ENCODE data around the gene GALNT14. TPM values are rescaled to one million over a fixed set of nuclear protein-coding genes. Genes with fewer than 3 reads are reported as not detected.

The GALNT14 gene
- total and polyA plus RNA-seq, 9 of the 15 experiments (the other 6 are each of a cell fraction or from before 2014, with no cell fraction given) = 0.11 TPM; not detected in 8

DNA sequence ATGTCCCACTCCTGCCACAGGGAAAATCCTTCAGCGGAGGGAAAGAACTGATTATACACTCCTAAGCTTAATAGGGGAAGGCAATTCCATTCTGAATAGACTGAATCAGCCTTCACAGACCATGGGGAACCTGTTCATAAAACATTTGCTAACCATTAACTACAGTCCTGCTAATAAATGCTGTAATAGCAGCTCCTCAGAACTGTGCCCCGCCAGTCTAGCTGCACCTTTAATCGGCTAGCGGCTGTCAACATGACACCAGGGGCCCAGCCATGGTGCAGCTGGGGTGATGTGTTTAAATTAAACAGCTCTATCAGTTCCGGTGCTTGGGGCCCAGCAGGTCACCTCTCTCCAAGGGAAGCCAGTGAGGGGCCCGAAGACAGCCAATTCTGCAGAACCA lies 77.8 kb downstream of the GALNT14 start (continued):
- TF ChIP-seq, protein P1, sequence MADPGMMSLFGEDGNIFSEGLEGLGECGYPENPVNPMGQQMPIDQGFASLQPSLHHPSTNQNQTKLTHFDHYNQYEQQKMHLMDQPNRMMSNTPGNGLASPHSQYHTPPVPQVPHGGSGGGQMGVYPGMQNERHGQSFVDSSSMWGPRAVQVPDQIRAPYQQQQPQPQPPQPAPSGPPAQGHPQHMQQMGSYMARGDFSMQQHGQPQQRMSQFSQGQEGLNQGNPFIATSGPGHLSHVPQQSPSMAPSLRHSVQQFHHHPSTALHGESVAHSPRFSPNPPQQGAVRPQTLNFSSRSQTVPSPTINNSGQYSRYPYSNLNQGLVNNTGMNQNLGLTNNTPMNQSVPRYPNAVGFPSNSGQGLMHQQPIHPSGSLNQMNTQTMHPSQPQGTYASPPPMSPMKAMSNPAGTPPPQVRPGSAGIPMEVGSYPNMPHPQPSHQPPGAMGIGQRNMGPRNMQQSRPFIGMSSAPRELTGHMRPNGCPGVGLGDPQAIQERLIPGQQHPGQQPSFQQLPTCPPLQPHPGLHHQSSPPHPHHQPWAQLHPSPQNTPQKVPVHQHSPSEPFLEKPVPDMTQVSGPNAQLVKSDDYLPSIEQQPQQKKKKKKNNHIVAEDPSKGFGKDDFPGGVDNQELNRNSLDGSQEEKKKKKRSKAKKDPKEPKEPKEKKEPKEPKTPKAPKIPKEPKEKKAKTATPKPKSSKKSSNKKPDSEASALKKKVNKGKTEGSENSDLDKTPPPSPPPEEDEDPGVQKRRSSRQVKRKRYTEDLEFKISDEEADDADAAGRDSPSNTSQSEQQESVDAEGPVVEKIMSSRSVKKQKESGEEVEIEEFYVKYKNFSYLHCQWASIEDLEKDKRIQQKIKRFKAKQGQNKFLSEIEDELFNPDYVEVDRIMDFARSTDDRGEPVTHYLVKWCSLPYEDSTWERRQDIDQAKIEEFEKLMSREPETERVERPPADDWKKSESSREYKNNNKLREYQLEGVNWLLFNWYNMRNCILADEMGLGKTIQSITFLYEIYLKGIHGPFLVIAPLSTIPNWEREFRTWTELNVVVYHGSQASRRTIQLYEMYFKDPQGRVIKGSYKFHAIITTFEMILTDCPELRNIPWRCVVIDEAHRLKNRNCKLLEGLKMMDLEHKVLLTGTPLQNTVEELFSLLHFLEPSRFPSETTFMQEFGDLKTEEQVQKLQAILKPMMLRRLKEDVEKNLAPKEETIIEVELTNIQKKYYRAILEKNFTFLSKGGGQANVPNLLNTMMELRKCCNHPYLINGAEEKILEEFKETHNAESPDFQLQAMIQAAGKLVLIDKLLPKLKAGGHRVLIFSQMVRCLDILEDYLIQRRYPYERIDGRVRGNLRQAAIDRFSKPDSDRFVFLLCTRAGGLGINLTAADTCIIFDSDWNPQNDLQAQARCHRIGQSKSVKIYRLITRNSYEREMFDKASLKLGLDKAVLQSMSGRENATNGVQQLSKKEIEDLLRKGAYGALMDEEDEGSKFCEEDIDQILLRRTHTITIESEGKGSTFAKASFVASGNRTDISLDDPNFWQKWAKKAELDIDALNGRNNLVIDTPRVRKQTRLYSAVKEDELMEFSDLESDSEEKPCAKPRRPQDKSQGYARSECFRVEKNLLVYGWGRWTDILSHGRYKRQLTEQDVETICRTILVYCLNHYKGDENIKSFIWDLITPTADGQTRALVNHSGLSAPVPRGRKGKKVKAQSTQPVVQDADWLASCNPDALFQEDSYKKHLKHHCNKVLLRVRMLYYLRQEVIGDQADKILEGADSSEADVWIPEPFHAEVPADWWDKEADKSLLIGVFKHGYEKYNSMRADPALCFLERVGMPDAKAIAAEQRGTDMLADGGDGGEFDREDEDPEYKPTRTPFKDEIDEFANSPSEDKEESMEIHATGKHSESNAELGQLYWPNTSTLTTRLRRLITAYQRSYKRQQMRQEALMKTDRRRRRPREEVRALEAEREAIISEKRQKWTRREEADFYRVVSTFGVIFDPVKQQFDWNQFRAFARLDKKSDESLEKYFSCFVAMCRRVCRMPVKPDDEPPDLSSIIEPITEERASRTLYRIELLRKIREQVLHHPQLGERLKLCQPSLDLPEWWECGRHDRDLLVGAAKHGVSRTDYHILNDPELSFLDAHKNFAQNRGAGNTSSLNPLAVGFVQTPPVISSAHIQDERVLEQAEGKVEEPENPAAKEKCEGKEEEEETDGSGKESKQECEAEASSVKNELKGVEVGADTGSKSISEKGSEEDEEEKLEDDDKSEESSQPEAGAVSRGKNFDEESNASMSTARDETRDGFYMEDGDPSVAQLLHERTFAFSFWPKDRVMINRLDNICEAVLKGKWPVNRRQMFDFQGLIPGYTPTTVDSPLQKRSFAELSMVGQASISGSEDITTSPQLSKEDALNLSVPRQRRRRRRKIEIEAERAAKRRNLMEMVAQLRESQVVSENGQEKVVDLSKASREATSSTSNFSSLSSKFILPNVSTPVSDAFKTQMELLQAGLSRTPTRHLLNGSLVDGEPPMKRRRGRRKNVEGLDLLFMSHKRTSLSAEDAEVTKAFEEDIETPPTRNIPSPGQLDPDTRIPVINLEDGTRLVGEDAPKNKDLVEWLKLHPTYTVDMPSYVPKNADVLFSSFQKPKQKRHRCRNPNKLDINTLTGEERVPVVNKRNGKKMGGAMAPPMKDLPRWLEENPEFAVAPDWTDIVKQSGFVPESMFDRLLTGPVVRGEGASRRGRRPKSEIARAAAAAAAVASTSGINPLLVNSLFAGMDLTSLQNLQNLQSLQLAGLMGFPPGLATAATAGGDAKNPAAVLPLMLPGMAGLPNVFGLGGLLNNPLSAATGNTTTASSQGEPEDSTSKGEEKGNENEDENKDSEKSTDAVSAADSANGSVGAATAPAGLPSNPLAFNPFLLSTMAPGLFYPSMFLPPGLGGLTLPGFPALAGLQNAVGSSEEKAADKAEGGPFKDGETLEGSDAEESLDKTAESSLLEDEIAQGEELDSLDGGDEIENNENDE (IDR thresholded peaks at IDR 0.05; ENCODE audit: low read depth, low read length) = no peak
- TF ChIP-seq ZNF77 (CRISPR knock-in tag; IDR thresholded peaks at IDR 0.05) (no peak), RBM39 (optimal IDR thresholded peaks at IDR 0.05; ENCODE audit: low read depth, low read length) (no peak), JUN (IDR thresholded peaks at IDR 0.05; ENCODE audit: borderline replicate concordance, low read depth, low read length) (no peak), JUN (CRISPR knock-in tag; IDR thresholded peaks at IDR 0.05; ENCODE audit: borderline replicate concordance) (no peak)
- TF ChIP-seq, protein P2, sequence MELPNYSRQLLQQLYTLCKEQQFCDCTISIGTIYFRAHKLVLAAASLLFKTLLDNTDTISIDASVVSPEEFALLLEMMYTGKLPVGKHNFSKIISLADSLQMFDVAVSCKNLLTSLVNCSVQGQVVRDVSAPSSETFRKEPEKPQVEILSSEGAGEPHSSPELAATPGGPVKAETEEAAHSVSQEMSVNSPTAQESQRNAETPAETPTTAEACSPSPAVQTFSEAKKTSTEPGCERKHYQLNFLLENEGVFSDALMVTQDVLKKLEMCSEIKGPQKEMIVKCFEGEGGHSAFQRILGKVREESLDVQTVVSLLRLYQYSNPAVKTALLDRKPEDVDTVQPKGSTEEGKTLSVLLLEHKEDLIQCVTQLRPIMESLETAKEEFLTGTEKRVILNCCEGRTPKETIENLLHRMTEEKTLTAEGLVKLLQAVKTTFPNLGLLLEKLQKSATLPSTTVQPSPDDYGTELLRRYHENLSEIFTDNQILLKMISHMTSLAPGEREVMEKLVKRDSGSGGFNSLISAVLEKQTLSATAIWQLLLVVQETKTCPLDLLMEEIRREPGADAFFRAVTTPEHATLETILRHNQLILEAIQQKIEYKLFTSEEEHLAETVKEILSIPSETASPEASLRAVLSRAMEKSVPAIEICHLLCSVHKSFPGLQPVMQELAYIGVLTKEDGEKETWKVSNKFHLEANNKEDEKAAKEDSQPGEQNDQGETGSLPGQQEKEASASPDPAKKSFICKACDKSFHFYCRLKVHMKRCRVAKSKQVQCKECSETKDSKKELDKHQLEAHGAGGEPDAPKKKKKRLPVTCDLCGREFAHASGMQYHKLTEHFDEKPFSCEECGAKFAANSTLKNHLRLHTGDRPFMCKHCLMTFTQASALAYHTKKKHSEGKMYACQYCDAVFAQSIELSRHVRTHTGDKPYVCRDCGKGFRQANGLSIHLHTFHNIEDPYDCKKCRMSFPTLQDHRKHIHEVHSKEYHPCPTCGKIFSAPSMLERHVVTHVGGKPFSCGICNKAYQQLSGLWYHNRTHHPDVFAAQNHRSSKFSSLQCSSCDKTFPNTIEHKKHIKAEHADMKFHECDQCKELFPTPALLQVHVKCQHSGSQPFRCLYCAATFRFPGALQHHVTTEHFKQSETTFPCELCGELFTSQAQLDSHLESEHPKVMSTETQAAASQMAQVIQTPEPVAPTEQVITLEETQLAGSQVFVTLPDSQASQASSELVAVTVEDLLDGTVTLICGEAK (IDR thresholded peaks at IDR 0.05) = no peak
- TF ChIP-seq, protein P2 (CRISPR knock-in tag; IDR thresholded peaks at IDR 0.05) = no peak
